CD14-positive monocyte (primary cell): ENCODE data around the gene RRAD. TPM values are rescaled to one million over a fixed set of nuclear protein-coding genes. Genes with fewer than 3 reads are reported as not detected.

Experiments used
- DNase-seq, 3 donors: peaks; one replicate each; pipeline ENCODE4 v3.0.0-alpha.2; 2011 to 2022
- H2AFZ ChIP-seq: 2 replicates; pipeline ENCODE4 v1.6.0; 2012; ENCODE audit warnings: mild to moderate bottlenecking, low read depth, low read length, inconsistent platforms; ENCODE audit not compliant: insufficient read depth, poor library complexity, severe bottlenecking
- H3K27ac ChIP-seq, 2 donors: 1 replicate in 1 of 2; 2 replicates in 1 of 2; pipeline ENCODE4 v1.5.1; 2012 to 2013; ENCODE audit warnings: low read length in 2 of 2, control low read depth in 1 of 2, inconsistent platforms in 1 of 2, low read depth in 1 of 2, mild to moderate bottlenecking in 1 of 2
- H3K27me3 ChIP-seq, 2 donors: one replicate each; pipeline versions ENCODE4 v1.6.0 to v1.6.1; 2011 to 2013; ENCODE audit warnings: low read length in 2 of 2; ENCODE audit not compliant: control insufficient read depth in 2 of 2, insufficient read depth in 2 of 2
- H3K36me3 ChIP-seq, 2 donors: replicated peaks in 1 of 2; 1 replicate in 1 of 2; 2 replicates in 1 of 2; pipeline versions ENCODE4 v1.5.1 to v1.6.1; 2012 to 2013; ENCODE audit warnings: low read length in 2 of 2, control low read depth in 1 of 2, inconsistent platforms in 1 of 2, mild to moderate bottlenecking in 1 of 2; ENCODE audit not compliant: insufficient read depth in 2 of 2, control insufficient read depth in 1 of 2
- H3K4me1 ChIP-seq, 2 donors: 1 replicate in 1 of 2; 2 replicates in 1 of 2; pipeline versions ENCODE4 v1.5.1 to v1.6.1; 2012 to 2013; ENCODE audit warnings: low read length in 2 of 2, control low read depth in 1 of 2, inconsistent platforms in 1 of 2, mild to moderate bottlenecking in 1 of 2, moderate library complexity in 1 of 2; ENCODE audit not compliant: insufficient read depth in 2 of 2, control insufficient read depth in 1 of 2
- H3K4me2 ChIP-seq: replicated peaks from 2 replicates; pipeline ENCODE3; 2012; ENCODE audit warnings: low read length, moderate library complexity, mild to moderate bottlenecking; ENCODE audit not compliant: poor library complexity, severe bottlenecking; ENCODE audit errors: extremely low read depth
- H3K4me3 ChIP-seq, 3 experiments: fragments of 200-600 bp in 1 of 3; sonication (generic) in 1 of 3; replicated peaks in 1 of 3; 1 replicate in 2 of 3; 2 replicates in 1 of 3; pipeline ENCODE4 v1.5.1; 2011 to 2013; ENCODE audit warnings: low read length in 3 of 3, mild to moderate bottlenecking in 3 of 3, control low read depth in 2 of 3, low read depth in 2 of 3, inconsistent platforms in 1 of 3, moderate library complexity in 1 of 3
- H3K79me2 ChIP-seq: 2 replicates; pipeline ENCODE4 v1.6.0; 2012; ENCODE audit warnings: mild to moderate bottlenecking, control low read depth, inconsistent platforms, low read length, moderate library complexity; ENCODE audit not compliant: insufficient read depth
- H3K9ac ChIP-seq: 2 replicates; pipeline ENCODE4 v1.6.0; 2017; ENCODE audit warnings: low read length, mild to moderate bottlenecking; ENCODE audit not compliant: insufficient read depth, poor library complexity, severe bottlenecking
- H3K9me3 ChIP-seq, 2 donors: replicated peaks in 1 of 2; 1 replicate in 1 of 2; 2 replicates in 1 of 2; pipeline versions ENCODE4 v1.5.1 to v1.6.1; 2012 to 2013; ENCODE audit warnings: low read length in 2 of 2, control low read depth in 1 of 2; ENCODE audit not compliant: control insufficient read depth in 1 of 2, insufficient read depth in 1 of 2
- H4K20me1 ChIP-seq: 2 replicates; pipeline ENCODE4 v1.6.0; 2012; ENCODE audit warnings: mild to moderate bottlenecking, low read length, control low read depth, moderate library complexity; ENCODE audit not compliant: insufficient read depth
- H3K27ac Mint-ChIP-seq, 7 donors: one replicate each; pipeline ENCODE4 v1.8.0; 2020; ENCODE audit warnings: mild to moderate bottlenecking in 7 of 7, mixed read lengths in 7 of 7, moderate library complexity in 6 of 7, inconsistent platforms in 2 of 7
- H3K27me3 Mint-ChIP-seq, 3 donors: one replicate each; pipeline ENCODE4 v1.8.0; 2021 to 2022; ENCODE audit warnings: low read depth in 3 of 3, mild to moderate bottlenecking in 3 of 3, mixed read lengths in 3 of 3, moderate library complexity in 3 of 3, inconsistent platforms in 1 of 3
- H3K36me3 Mint-ChIP-seq, 2 donors: one replicate each; pipeline ENCODE4 v1.8.0; 2020; ENCODE audit warnings: mixed read lengths in 2 of 2, inconsistent platforms in 1 of 2, mild to moderate bottlenecking in 1 of 2
- H3K4me1 Mint-ChIP-seq: one replicate; pipeline ENCODE4 v1.8.0; 2020; ENCODE audit warnings: mild to moderate bottlenecking, mixed read lengths
- H3K4me3 Mint-ChIP-seq, 2 donors: one replicate each; pipeline ENCODE4 v1.8.0; 2020; ENCODE audit warnings: mild to moderate bottlenecking in 2 of 2, mixed read lengths in 2 of 2, moderate library complexity in 1 of 2
- H3K9me3 Mint-ChIP-seq, 7 donors: one replicate each; pipeline ENCODE4 v1.8.0; 2020 to 2022; ENCODE audit warnings: mixed read lengths in 7 of 7, mild to moderate bottlenecking in 6 of 7, moderate library complexity in 6 of 7, inconsistent platforms in 2 of 7
- WGBS: methylation state at CpG from one replicate; pipeline ENCODE4 v1.1.5; 2013; ENCODE audit warnings: missing lambda C conversion rate; ENCODE audit not compliant: insufficient coverage; 5-methylcytosine and 5-hydroxymethylcytosine counted together
- intact Hi-C, 2 donors: fragments of 100-400 bp; cut with micrococcal nuclease; formaldehyde crosslinking; loops; one replicate each; pipeline versions ENCODE4 v1.15.0 to v1.15.1; 2023
- polyA plus RNA-seq, 3 donors: library from polyadenylated mRNA; depleted of rRNA in 1 of 3; unstranded in 2 of 3; stranded (reverse) in 1 of 3; fragments of 300-500 nt in 2 of 3; fragments of >200 nt in 1 of 3; fragmentation: Illumina TruSeq in 2 of 3; gene quantifications; 1 replicate in 2 of 3; 2 replicates in 1 of 3; pipeline ENCODE4 v1.2.3, GENCODE V29; 2012 to 2021
- TF ChIP-seq, protein P1 (sequence below): fragments of 200-600 bp; IDR thresholded peaks from one replicate; pipeline ENCODE4 v1.8.0; 2022; ENCODE audit warnings: antibody characterized with exemption, mild to moderate bottlenecking

RRAD gene
- polyA plus RNA-seq, 3 donors = 0.42 to 1.9 (median 0.55) TPM

DNA sequence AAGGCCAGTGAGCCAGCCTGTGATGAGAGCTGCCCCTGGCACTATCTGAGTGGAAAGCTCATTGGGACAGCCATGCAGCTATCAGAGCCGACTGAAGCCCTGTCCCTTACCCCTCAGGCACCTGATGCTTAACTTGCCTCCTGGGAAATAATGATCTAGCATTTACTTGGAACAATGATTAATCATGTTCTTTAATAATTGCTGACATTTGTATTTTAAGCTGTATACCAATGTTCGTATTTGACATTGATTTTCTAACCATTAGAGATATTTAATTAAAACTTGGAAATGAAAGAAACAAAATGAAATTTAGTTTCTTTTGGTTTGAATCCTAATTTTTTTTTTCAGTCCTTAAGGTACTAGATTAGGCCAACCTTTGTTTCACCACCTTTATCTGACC is 34.5 kb downstream of the RRAD start:
- Mint-ChIP-seq H3K4me1 (no peaks in the 10 kb centered on the region), H3K9me3 (peaks cover 0 to 3% (median 0%) of the 10 kb centered on the region in 7 donors), H3K27me3 (peaks cover 4 to 7% (median 5%) of the 10 kb centered on the region in 3 donors), H3K27ac (peak overlapping the region in 1 of 7 donors; percentile 66), H3K4me3 (no peak overlapping the region), H3K36me3 (peaks cover 7% of the 10 kb centered on the region in 2 donors)
- Histone ChIP-seq H3K27ac (no peak overlapping the region), H3K9ac (no peak overlapping the region), H3K27me3 (no peaks in the 10 kb centered on the region), H3K9me3 (no peaks in the 10 kb centered on the region), H3K4me3 (no peak overlapping the region), H3K4me1 (no peaks in the 10 kb centered on the region), H3K4me2 (no peak overlapping the region), H4K20me1 (no peaks in the 10 kb centered on the region), H3K36me3 (no peaks in the 10 kb centered on the region), H3K79me2 (no peaks in the 10 kb centered on the region), H2AFZ (no peak overlapping the region)
- intact Hi-C loops = no loop called here
- TF ChIP-seq, protein P1, sequence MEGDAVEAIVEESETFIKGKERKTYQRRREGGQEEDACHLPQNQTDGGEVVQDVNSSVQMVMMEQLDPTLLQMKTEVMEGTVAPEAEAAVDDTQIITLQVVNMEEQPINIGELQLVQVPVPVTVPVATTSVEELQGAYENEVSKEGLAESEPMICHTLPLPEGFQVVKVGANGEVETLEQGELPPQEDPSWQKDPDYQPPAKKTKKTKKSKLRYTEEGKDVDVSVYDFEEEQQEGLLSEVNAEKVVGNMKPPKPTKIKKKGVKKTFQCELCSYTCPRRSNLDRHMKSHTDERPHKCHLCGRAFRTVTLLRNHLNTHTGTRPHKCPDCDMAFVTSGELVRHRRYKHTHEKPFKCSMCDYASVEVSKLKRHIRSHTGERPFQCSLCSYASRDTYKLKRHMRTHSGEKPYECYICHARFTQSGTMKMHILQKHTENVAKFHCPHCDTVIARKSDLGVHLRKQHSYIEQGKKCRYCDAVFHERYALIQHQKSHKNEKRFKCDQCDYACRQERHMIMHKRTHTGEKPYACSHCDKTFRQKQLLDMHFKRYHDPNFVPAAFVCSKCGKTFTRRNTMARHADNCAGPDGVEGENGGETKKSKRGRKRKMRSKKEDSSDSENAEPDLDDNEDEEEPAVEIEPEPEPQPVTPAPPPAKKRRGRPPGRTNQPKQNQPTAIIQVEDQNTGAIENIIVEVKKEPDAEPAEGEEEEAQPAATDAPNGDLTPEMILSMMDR = no peak
- no CpG with 5 or more reads among the region's 2 CpGs for WGBS
- DNase-seq = no peak

DNA sequence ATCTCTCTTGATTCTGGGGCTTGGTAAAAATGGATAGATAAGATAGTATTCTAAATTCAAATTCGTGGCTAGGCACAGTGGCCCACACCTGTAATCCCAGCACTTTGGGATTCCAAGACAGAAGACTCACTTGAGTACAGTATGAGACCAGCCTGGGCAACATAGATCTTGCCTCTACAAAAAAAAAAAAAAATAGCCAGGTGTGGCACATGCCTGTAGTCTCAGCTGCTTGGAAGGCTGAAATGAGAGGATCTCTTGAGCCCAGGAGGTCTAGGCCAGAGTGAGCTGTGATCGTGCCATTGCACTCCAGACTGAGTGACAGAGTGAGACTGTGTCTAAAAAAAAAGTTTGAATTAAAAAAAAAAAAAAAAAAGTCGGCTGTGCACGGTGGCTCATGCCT is 35.7 kb downstream of the RRAD start:
- no peaks in the 10 kb centered on the region for H3K9me3 ChIP-seq

More for the DNA sequence above, 35.7 kb downstream of the RRAD start:
- 43% methylated on average over 1 of the region's 4 CpGs for WGBS
- TF ChIP-seq, protein P1 = no peak
- H3K4me1 Mint-ChIP-seq = no peaks in the 10 kb centered on the region
- no peak overlapping the region for H3K4me3 ChIP-seq
- no peak overlapping the region for H3K27ac ChIP-seq
- H3K27me3 ChIP-seq = no peaks in the 10 kb centered on the region
- no peaks in the 10 kb centered on the region for H3K4me1 ChIP-seq
- intact Hi-C loops = no loop called here
- no peak for DNase-seq
- H3K36me3 Mint-ChIP-seq = peaks cover 16% of the 10 kb centered on the region in 2 donors
- H3K4me3 Mint-ChIP-seq = no peak overlapping the region
- H4K20me1 ChIP-seq = no peaks in the 10 kb centered on the region
- H3K4me2 ChIP-seq = no peak overlapping the region
- no peak overlapping the region for H3K27ac Mint-ChIP-seq
- no peak overlapping the region for H2AFZ ChIP-seq
- no peak overlapping the region for H3K9ac ChIP-seq
- H3K36me3 ChIP-seq = peaks cover 3 to 10% of the 10 kb centered on the region in 2 donors
- peaks cover 3 to 6% (median 5%) of the 10 kb centered on the region in 3 donors for H3K27me3 Mint-ChIP-seq
- no peaks in the 10 kb centered on the region for H3K79me2 ChIP-seq
- H3K9me3 Mint-ChIP-seq = peaks cover 0 to 3% (median 0%) of the 10 kb centered on the region in 7 donors
